HCT116 (cell line): Measurements from ENCODE around the gene KDM5A. TPM values are rescaled to one million over a fixed set of nuclear protein-coding genes. Genes with fewer than 3 reads are reported as not detected.

Source experiments
- ATAC-seq: fragments of 200-7000 bp; cut with Tn5 transposase; 2 replicates; pipeline ENCODE4 v1.9.1; 2020; ENCODE audit warnings: mild to moderate bottlenecking, moderate library complexity
- BruUV-seq: library from RNA; stranded (reverse); fragments of 400-500 nt; replicated peaks from 2 replicates; lab custom pipeline; 2021; lab: Mats Ljungman, UMichigan
- CTCF ChIA-PET: fragments of 300-600 bp; sonication (Branson Sonifier 250); formaldehyde crosslinking; loops from one replicate; lab custom pipeline; 2021; ENCODE audit warnings: antibody characterized with exemption; lab: Charles Lee
- POLR2A ChIA-PET: fragments of 300-600, 350-600 bp; sonication (Branson Sonifier 250); formaldehyde crosslinking; loops from one replicate; lab custom pipeline; 2021; ENCODE audit warnings: antibody characterized with exemption; lab: Charles Lee
- RAD21 ChIA-PET, 2 experiments: fragments of 300-600 bp; sonication (Branson Sonifier 250); formaldehyde crosslinking; loops; one replicate each; lab custom pipeline; 2023; ENCODE audit warnings: low total read pairs in 2 of 2; ENCODE audit not compliant: uncharacterized antibody in 2 of 2, unreplicated experiment in 2 of 2, low non-redundant PET in 1 of 2; lab: Charles Lee
- DNase-seq: peaks from one replicate; pipeline ENCODE4 v3.0.0-alpha.2; 2010; ENCODE audit warnings: low read depth, low spot score
- H2AFZ ChIP-seq: fragments of 200-600 bp; shearing (Covaris generic), sonication (generic); 2 replicates; pipeline ENCODE4 v1.6.1; 2017; ENCODE audit warnings: low read depth, mixed run types, mixed read lengths, antibody characterized with exemption, low read length; ENCODE audit not compliant: poor library complexity, severe bottlenecking
- H3K27ac ChIP-seq: 2 replicates; pipeline ENCODE4 v1.5.1; 2012; ENCODE audit warnings: low read depth, low read length
- H3K27me3 ChIP-seq: fragments of 200-600 bp; sonication (generic); 2 replicates; pipeline ENCODE4 v1.6.1; 2016; ENCODE audit warnings: mixed run types, low read length, mixed read lengths; ENCODE audit not compliant: insufficient read depth
- H3K36me3 ChIP-seq, 2 experiments: fragments of 200-500 bp in 1 of 2; fragments of 200-600 bp in 1 of 2; sonication (Bioruptor generic) in 1 of 2; sonication (generic) in 1 of 2; 2 replicates each; pipeline versions ENCODE4 v1.5.1 to v1.6.1; 2014 to 2016; ENCODE audit warnings: low read length in 2 of 2, inconsistent platforms in 1 of 2, mixed read lengths in 1 of 2, mixed run types in 1 of 2; ENCODE audit not compliant: insufficient read depth in 2 of 2, control insufficient read depth in 1 of 2
- H3K4me1 ChIP-seq, 2 experiments: fragments of 200-600 bp in 1 of 2; sonication (generic) in 1 of 2; 2 replicates each; pipeline versions ENCODE4 v1.5.1 to v1.6.1; 2012 to 2017; ENCODE audit warnings: low read length in 2 of 2, inconsistent platforms in 1 of 2, mild to moderate bottlenecking in 1 of 2, mixed read lengths in 1 of 2, mixed run types in 1 of 2, moderate library complexity in 1 of 2; ENCODE audit not compliant: insufficient read depth in 2 of 2, control insufficient read depth in 1 of 2
- H3K4me2 ChIP-seq: fragments of 200-600 bp; sonication (generic); 2 replicates; pipeline ENCODE4 v1.6.1; 2017; ENCODE audit warnings: mixed run types, low read length, mixed read lengths
- H3K4me3 ChIP-seq, 2 experiments: fragments of 200-600 bp in 1 of 2; sonication (generic) in 1 of 2; replicated peaks in 1 of 2; 2 replicates each; pipeline ENCODE4 v1.5.1; 2011 to 2016; ENCODE audit warnings: low read length in 2 of 2, control low read depth in 1 of 2, low read depth in 1 of 2, mild to moderate bottlenecking in 1 of 2, mixed read lengths in 1 of 2, mixed run types in 1 of 2
- H3K79me2 ChIP-seq: fragments of 200-600 bp; sonication (generic); 2 replicates; pipeline ENCODE4 v1.6.1; 2017; ENCODE audit warnings: mild to moderate bottlenecking, mixed run types, low read length, moderate library complexity, mixed read lengths; ENCODE audit not compliant: insufficient read depth
- H3K9ac ChIP-seq: fragments of 200-600 bp; sonication (generic); 2 replicates; pipeline ENCODE4 v1.6.1; 2016; ENCODE audit warnings: low read length, mixed read lengths
- H3K9me2 ChIP-seq: fragments of 200-600 bp; sonication (generic), shearing (Covaris generic); 2 replicates; pipeline ENCODE4 v1.6.1; 2017; ENCODE audit warnings: mixed run types, mild to moderate bottlenecking, moderate library complexity; ENCODE audit not compliant: insufficient read depth
- H3K9me3 ChIP-seq, 2 experiments: fragments of 200-500 bp in 1 of 2; fragments of 200-600 bp in 1 of 2; sonication (Bioruptor generic) in 1 of 2; sonication (generic) in 1 of 2; 2 replicates each; pipeline ENCODE4 v1.6.1; 2014 to 2017; ENCODE audit warnings: low read length in 2 of 2, mixed read lengths in 2 of 2, inconsistent platforms in 1 of 2, low read depth in 1 of 2, mild to moderate bottlenecking in 1 of 2, mixed run types in 1 of 2, moderate library complexity in 1 of 2; ENCODE audit not compliant: control insufficient read depth in 1 of 2, insufficient read depth in 1 of 2
- H4K20me1 ChIP-seq: fragments of 200-600 bp; sonication (generic), shearing (Covaris generic); 2 replicates; pipeline ENCODE4 v1.6.1; 2017; ENCODE audit warnings: mixed run types, mild to moderate bottlenecking, moderate library complexity; ENCODE audit not compliant: insufficient read depth
- ATF3 ChIP-seq: IDR thresholded peaks from 2 replicates; pipeline ENCODE4 v1.6.1; 2012
- EGR1 ChIP-seq: IDR thresholded peaks from 2 replicates; pipeline ENCODE4 v1.6.1; 2012; ENCODE audit warnings: low read depth
- EZH2phosphoT487 ChIP-seq: fragments of 200-600 bp; IDR thresholded peaks from 2 replicates; pipeline ENCODE4 v1.6.1; 2018; ENCODE audit warnings: antibody characterized with exemption, borderline replicate concordance
- FOSL1 ChIP-seq: IDR thresholded peaks from 2 replicates; pipeline ENCODE4 v1.6.1; 2012; ENCODE audit warnings: low read depth
- MAX ChIP-seq: IDR thresholded peaks from 2 replicates; pipeline ENCODE4 v1.6.1; 2012
- RAD21 ChIP-seq: IDR thresholded peaks from 2 replicates; pipeline ENCODE4 v1.6.1; 2012; ENCODE audit warnings: low read depth, mild to moderate bottlenecking
- SP1 ChIP-seq: IDR thresholded peaks from 2 replicates; pipeline ENCODE4 v1.6.1; 2012; ENCODE audit warnings: low read depth
- SRF ChIP-seq: IDR thresholded peaks from 2 replicates; pipeline ENCODE4 v1.6.1; 2012; ENCODE audit warnings: low read depth
- YY1 ChIP-seq: IDR thresholded peaks from 2 replicates; pipeline ENCODE4 v1.6.1; 2011; ENCODE audit warnings: low read length, low read depth, moderate library complexity, mild to moderate bottlenecking; ENCODE audit not compliant: insufficient replicate concordance; ENCODE audit errors: extremely low read depth
- ZFX ChIP-seq: fragments of 450-650 bp; IDR thresholded peaks from 2 replicates; pipeline ENCODE4 v1.6.1; 2017
- intact Hi-C: fragments of 100-400 bp; cut with micrococcal nuclease; formaldehyde crosslinking; loops from 2 replicates; pipeline ENCODE4 v1.10.0; 2022
- total RNA-seq: library from RNA; stranded (reverse); gene quantifications from one replicate; pipeline ENCODE4 v1.2.1, GENCODE V29; 2021; ENCODE audit not compliant: unreplicated experiment
- TF ChIP-seq, protein P1 (sequence below): IDR thresholded peaks from 2 replicates; pipeline ENCODE4 v1.6.1; 2012; ENCODE audit warnings: low read depth
- TF ChIP-seq, protein P2 (sequence below): IDR thresholded peaks from 2 replicates; pipeline ENCODE4 v1.6.1; 2011; ENCODE audit warnings: mild to moderate bottlenecking, low read length, moderate library complexity; ENCODE audit not compliant: insufficient replicate concordance; ENCODE audit errors: extremely low read depth
- TF ChIP-seq, protein P3 (sequence below), 3 experiments: fragments of 200-600 bp in 1 of 3; sonication (generic) in 1 of 3; IDR thresholded peaks in 2 of 3; conservative IDR thresholded peaks in 1 of 3; 2 replicates each; pipeline ENCODE4 v1.5.1; 2012 to 2017; ENCODE audit warnings: low read depth in 2 of 3, low read length in 2 of 3, antibody characterized with exemption in 1 of 3, borderline replicate concordance in 1 of 3, control low read depth in 1 of 3, mild to moderate bottlenecking in 1 of 3, mixed read lengths in 1 of 3, mixed run types in 1 of 3, moderate library complexity in 1 of 3; ENCODE audit not compliant: insufficient read depth in 1 of 3

Gene KDM5A
- total RNA-seq, 1 experiment from 2014 or later: 49.0 TPM

DNA sequence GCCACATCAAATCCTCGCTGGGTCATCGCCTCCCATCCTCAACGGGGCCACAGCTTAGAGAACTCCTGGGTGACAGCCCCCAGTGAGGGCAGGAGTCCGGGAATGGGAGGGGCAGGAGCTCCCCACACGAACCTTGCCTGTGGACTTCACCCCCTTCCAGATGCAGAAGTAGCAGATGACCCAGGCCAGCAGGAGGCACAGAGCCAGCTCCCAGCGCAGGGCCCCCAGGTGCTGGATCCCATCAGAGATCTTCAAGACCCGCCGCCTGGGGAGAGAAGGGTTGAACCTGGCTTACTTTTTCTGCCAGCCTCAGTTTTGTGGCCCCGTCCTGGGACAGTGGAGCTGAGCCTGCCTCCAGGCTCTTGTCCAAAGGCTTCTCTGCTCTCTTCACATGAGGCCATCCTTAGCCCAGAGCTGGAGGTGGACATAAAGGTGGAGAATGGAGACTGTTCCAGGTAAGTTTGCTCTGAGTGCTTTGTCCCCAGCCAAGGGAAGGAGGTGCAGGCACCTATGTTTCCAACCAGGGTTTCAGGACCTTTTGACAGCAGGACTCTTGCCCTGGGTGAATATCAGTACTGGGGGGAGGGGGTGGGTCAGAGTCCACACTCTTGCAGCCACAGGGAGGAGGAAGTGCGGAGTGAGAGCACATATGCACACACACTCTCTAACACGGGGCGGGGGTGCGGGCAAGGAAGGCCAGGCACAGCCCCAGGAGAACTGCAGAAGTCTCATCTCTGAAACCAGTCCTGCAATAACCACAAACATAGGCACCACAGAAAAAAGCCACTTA lies 151.9 kb downstream of the KDM5A start:
- H3K9ac ChIP-seq: no peak overlapping the region
- no peaks in the 10 kb centered on the region for H3K79me2 ChIP-seq
- intact Hi-C loops: no loop called here
- H2AFZ ChIP-seq: no peak overlapping the region
- H3K27ac ChIP-seq: no peak overlapping the region
- POLR2A ChIA-PET: no interaction called here
- RAD21 ChIA-PET: no interaction called here
- H3K36me3 ChIP-seq: no peaks in the 10 kb centered on the region
- H3K9me2 ChIP-seq: no peaks in the 10 kb centered on the region
- H3K4me3 ChIP-seq: no peak overlapping the region
- DNase-seq: no peak
- no peak for ATAC-seq
- no peaks in the 10 kb centered on the region for H3K4me1 ChIP-seq
- TF ChIP-seq EZH2phosphoT487: no peak
- TF ChIP-seq, protein P1, sequence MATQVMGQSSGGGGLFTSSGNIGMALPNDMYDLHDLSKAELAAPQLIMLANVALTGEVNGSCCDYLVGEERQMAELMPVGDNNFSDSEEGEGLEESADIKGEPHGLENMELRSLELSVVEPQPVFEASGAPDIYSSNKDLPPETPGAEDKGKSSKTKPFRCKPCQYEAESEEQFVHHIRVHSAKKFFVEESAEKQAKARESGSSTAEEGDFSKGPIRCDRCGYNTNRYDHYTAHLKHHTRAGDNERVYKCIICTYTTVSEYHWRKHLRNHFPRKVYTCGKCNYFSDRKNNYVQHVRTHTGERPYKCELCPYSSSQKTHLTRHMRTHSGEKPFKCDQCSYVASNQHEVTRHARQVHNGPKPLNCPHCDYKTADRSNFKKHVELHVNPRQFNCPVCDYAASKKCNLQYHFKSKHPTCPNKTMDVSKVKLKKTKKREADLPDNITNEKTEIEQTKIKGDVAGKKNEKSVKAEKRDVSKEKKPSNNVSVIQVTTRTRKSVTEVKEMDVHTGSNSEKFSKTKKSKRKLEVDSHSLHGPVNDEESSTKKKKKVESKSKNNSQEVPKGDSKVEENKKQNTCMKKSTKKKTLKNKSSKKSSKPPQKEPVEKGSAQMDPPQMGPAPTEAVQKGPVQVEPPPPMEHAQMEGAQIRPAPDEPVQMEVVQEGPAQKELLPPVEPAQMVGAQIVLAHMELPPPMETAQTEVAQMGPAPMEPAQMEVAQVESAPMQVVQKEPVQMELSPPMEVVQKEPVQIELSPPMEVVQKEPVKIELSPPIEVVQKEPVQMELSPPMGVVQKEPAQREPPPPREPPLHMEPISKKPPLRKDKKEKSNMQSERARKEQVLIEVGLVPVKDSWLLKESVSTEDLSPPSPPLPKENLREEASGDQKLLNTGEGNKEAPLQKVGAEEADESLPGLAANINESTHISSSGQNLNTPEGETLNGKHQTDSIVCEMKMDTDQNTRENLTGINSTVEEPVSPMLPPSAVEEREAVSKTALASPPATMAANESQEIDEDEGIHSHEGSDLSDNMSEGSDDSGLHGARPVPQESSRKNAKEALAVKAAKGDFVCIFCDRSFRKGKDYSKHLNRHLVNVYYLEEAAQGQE: no peak
- TF ChIP-seq, protein P2, sequence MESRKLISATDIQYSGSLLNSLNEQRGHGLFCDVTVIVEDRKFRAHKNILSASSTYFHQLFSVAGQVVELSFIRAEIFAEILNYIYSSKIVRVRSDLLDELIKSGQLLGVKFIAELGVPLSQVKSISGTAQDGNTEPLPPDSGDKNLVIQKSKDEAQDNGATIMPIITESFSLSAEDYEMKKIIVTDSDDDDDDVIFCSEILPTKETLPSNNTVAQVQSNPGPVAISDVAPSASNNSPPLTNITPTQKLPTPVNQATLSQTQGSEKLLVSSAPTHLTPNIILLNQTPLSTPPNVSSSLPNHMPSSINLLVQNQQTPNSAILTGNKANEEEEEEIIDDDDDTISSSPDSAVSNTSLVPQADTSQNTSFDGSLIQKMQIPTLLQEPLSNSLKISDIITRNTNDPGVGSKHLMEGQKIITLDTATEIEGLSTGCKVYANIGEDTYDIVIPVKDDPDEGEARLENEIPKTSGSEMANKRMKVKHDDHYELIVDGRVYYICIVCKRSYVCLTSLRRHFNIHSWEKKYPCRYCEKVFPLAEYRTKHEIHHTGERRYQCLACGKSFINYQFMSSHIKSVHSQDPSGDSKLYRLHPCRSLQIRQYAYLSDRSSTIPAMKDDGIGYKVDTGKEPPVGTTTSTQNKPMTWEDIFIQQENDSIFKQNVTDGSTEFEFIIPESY: no peak
- no peak for TF ChIP-seq ZFX
- TF ChIP-seq YY1: no peak
- TF ChIP-seq, protein P3, sequence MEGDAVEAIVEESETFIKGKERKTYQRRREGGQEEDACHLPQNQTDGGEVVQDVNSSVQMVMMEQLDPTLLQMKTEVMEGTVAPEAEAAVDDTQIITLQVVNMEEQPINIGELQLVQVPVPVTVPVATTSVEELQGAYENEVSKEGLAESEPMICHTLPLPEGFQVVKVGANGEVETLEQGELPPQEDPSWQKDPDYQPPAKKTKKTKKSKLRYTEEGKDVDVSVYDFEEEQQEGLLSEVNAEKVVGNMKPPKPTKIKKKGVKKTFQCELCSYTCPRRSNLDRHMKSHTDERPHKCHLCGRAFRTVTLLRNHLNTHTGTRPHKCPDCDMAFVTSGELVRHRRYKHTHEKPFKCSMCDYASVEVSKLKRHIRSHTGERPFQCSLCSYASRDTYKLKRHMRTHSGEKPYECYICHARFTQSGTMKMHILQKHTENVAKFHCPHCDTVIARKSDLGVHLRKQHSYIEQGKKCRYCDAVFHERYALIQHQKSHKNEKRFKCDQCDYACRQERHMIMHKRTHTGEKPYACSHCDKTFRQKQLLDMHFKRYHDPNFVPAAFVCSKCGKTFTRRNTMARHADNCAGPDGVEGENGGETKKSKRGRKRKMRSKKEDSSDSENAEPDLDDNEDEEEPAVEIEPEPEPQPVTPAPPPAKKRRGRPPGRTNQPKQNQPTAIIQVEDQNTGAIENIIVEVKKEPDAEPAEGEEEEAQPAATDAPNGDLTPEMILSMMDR (IDR thresholded peaks at IDR 0.05 in 2 of 3, conservative IDR thresholded peaks at IDR 0.05 in 1 of 3; ENCODE audit: borderline replicate concordance in 1 of 3, insufficient read depth in 1 of 3, low read depth in 2 of 3, low read length in 2 of 3): no peak
- no peak for TF ChIP-seq FOSL1
- no peak for TF ChIP-seq ATF3
- no peak for TF ChIP-seq RAD21
- TF ChIP-seq MAX: no peak
- TF ChIP-seq SP1: no peak
- no peak for TF ChIP-seq SRF
- no peak for TF ChIP-seq EGR1
- H3K9me3 ChIP-seq: peaks cover 6 to 7% of the 10 kb centered on the region in 2 experiments; a peak in 2 of 4 replicates
- no peaks in the 10 kb centered on the region for H3K27me3 ChIP-seq
- no peak overlapping the region for H3K4me2 ChIP-seq
- H4K20me1 ChIP-seq: no peaks in the 10 kb centered on the region
- BruUV-seq: no TSS peak
- CTCF ChIA-PET: no interaction called here
